Loucy (cell line): Measurements from ENCODE around the gene ITGB4.

Experiments used
- CTCF ChIP-seq: fragments of 200-600 bp; sonication (generic); conservative IDR thresholded peaks from 2 replicates; pipeline ENCODE4 v1.5.1; 2014; ENCODE audit warnings: mild to moderate bottlenecking, antibody characterized with exemption, low read length
- EZH2phosphoT487 ChIP-seq: fragments of 200-600 bp; IDR thresholded peaks from 2 replicates; pipeline ENCODE4 v1.6.1; 2018; ENCODE audit warnings: antibody characterized with exemption, mild to moderate bottlenecking, moderate library complexity, borderline replicate concordance

DNA sequence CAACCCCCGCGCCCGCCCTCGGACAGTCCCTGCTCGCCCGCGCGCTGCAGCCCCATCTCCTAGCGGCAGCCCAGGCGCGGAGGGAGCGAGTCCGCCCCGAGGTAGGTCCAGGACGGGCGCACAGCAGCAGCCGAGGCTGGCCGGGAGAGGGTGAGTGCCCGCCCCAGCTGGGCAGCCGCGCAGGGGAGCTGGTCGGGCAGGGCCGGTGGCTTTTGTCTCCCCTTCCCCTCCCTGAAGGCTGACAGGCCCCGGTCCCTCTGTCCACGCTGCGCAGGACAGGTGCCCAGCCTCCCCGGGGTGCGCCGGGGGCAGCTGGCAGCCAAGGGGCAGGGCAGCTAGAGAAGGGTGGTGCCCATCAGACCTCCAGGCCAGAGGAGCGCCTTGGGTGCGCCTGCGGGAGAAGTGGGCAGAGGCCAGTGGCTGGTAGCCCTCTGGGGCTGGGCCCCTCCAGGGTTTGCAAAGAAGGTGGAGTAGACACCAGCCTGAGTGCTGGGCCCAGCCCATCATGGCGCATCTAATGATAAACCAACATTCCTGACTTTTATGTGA lies 278 bp downstream of the ITGB4 start:
- TF ChIP-seq CTCF (no peak), EZH2phosphoT487 (no peak)
